DND-41 (cell line): Measurements from ENCODE around the gene BIRC2.
A peak's percentile ranks its signal among the peaks of the same experiment; 100 is the strongest.

Experiments
- ATAC-seq: fragments of 200-7000 bp; cut with Tn5 transposase; 3 replicates; pipeline ENCODE4 v1.9.1; 2021; ENCODE audit warnings: low read depth; ENCODE audit not compliant: insufficient read depth
- DNase-seq: peaks from one replicate; pipeline ENCODE4 v3.0.0-alpha.2; 2020
- H2AFZ ChIP-seq: 2 replicates; pipeline ENCODE4 v1.6.0; 2012; ENCODE audit warnings: low read depth, low read length
- H3K27ac ChIP-seq: 2 replicates; pipeline ENCODE4 v1.5.1; 2012; ENCODE audit warnings: low read length, inconsistent platforms
- H3K27me3 ChIP-seq: fragments of 200-600 bp; sonication (generic); 2 replicates; pipeline ENCODE4 v1.6.0; 2012; ENCODE audit warnings: low read length, mild to moderate bottlenecking, inconsistent platforms; ENCODE audit not compliant: insufficient read depth, poor library complexity
- H3K36me3 ChIP-seq: 2 replicates; pipeline ENCODE4 v1.5.1; 2012; ENCODE audit warnings: low read length, inconsistent platforms; ENCODE audit not compliant: insufficient read depth
- H3K4me1 ChIP-seq: 2 replicates; pipeline ENCODE4 v1.5.1; 2012; ENCODE audit warnings: mild to moderate bottlenecking, low read length; ENCODE audit not compliant: insufficient read depth
- H3K4me2 ChIP-seq: 2 replicates; pipeline ENCODE4 v1.6.0; 2012; ENCODE audit warnings: mild to moderate bottlenecking, moderate library complexity, low read length, inconsistent platforms; ENCODE audit not compliant: insufficient read depth
- H3K4me3 ChIP-seq, 2 experiments: fragments of 200-600 bp in 1 of 2; shearing (Covaris generic) in 1 of 2; 2 replicates each; pipeline ENCODE4 v1.5.1; 2012 to 2016; ENCODE audit warnings: inconsistent platforms in 2 of 2, low read length in 2 of 2, mild to moderate bottlenecking in 2 of 2, low read depth in 1 of 2, moderate library complexity in 1 of 2
- H3K79me2 ChIP-seq: 2 replicates; pipeline ENCODE4 v1.6.0; 2012; ENCODE audit warnings: low read length, inconsistent platforms; ENCODE audit not compliant: insufficient read depth
- H3K9ac ChIP-seq: 2 replicates; pipeline ENCODE4 v1.6.0; 2012; ENCODE audit warnings: low read depth, mild to moderate bottlenecking, inconsistent platforms, low read length, moderate library complexity
- H3K9me3 ChIP-seq: 2 replicates; pipeline ENCODE4 v1.5.1; 2012; ENCODE audit warnings: low read length, moderate library complexity, mild to moderate bottlenecking, inconsistent platforms; ENCODE audit not compliant: insufficient read depth, severe bottlenecking
- H4K20me1 ChIP-seq: 2 replicates; pipeline ENCODE4 v1.6.0; 2012; ENCODE audit warnings: low read length; ENCODE audit not compliant: insufficient read depth
- EZH2 ChIP-seq: IDR thresholded peaks from 3 replicates; pipeline ENCODE4 v1.6.1; 2012; ENCODE audit warnings: borderline replicate concordance, low read depth, mild to moderate bottlenecking, moderate library complexity, low read length, inconsistent platforms; ENCODE audit not compliant: severe bottlenecking
- TF ChIP-seq, protein P1 (sequence below): IDR thresholded peaks from 2 replicates; pipeline ENCODE4 v1.5.1; 2012; ENCODE audit warnings: borderline replicate concordance, low read length, moderate library complexity, mild to moderate bottlenecking; ENCODE audit not compliant: poor library complexity, severe bottlenecking; ENCODE audit errors: extremely low read depth

Gene BIRC2

DNA sequence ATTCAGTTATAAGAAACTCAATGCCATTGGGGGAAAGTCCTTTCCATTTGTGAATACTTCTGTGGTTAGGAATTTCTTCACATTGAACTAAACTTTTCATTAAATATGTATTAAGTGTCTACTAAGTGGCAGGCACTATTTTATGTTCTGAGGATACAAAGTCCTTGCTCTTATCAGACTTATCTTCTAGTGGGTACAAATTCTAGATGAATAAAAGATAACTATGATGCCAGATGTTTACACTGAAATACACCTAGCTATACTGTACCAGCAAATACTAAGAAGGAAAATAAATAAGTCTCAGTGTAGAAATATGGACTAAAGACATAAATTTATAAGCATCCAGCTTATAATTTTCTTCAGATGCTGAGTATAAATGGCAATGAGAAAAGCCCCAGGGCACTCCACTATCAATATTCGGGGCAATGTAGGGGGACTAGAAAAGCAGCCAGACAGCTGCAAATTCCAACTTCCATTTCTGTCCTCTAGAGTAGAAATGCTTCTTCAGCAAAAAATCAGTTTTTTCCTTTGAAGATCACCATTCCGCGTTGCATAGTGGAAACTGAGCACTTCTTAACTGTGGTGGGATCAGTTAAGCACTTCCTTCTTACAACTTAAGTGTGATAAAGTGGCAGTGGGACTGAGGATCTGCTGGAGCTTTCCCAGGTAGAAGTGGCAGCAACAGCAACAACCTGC lies 41.5 kb upstream of the BIRC2 start:
- H3K4me3 ChIP-seq = peak overlapping the region in 1 of 2 experiments; percentile 11; a peak in 2 of 4 replicates
- H3K9me3 ChIP-seq = peaks cover 10% of the 10 kb centered on the region
- H4K20me1 ChIP-seq = no peaks in the 10 kb centered on the region
- peak overlapping the region; percentile 31 for H3K9ac ChIP-seq
- no peaks in the 10 kb centered on the region for H3K79me2 ChIP-seq
- H3K27me3 ChIP-seq = no peaks in the 10 kb centered on the region
- peak; percentile 35 for DNase-seq
- peak overlapping the region; percentile 82 for H3K27ac ChIP-seq
- H2AFZ ChIP-seq = peak overlapping the region; percentile 35
- H3K36me3 ChIP-seq = no peaks in the 10 kb centered on the region
- TF ChIP-seq, protein P1, sequence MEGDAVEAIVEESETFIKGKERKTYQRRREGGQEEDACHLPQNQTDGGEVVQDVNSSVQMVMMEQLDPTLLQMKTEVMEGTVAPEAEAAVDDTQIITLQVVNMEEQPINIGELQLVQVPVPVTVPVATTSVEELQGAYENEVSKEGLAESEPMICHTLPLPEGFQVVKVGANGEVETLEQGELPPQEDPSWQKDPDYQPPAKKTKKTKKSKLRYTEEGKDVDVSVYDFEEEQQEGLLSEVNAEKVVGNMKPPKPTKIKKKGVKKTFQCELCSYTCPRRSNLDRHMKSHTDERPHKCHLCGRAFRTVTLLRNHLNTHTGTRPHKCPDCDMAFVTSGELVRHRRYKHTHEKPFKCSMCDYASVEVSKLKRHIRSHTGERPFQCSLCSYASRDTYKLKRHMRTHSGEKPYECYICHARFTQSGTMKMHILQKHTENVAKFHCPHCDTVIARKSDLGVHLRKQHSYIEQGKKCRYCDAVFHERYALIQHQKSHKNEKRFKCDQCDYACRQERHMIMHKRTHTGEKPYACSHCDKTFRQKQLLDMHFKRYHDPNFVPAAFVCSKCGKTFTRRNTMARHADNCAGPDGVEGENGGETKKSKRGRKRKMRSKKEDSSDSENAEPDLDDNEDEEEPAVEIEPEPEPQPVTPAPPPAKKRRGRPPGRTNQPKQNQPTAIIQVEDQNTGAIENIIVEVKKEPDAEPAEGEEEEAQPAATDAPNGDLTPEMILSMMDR = no peak
- no peak for TF ChIP-seq EZH2
- H3K4me1 ChIP-seq = peaks cover 53% of the 10 kb centered on the region
- ATAC-seq = peak; percentile 51
- peak overlapping the region; percentile 59 for H3K4me2 ChIP-seq

DNA sequence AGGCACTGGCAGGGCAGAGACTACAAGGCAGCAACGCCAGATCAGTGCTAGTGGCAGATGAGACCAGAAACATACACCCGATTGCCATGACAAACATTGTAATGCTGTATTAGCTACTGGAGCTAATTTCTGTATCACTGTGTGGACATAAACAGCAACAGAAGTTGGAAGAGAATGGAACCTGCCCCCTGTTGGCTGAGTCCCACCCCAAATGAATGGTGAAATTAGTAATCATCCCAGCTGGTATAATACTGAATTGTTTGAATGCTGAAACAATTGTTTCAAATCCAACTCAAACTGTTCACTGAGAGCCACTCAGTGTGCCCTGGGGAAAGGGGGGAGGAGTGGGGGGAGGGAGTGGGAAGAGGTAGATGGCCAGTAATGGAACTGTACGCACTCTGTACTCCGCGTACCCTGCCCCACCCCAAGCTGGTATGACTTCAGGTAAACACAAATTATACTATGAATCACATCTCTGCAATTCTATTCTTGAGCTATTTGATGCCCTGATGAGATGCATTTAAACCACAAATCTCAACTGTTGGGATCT lies 40.9 kb upstream of the BIRC2 start:
- ATAC-seq (peak; percentile 5; the same call in 2 of the 3 replicates), DNase-seq (no peak)
- no peak for TF ChIP-seq EZH2
- TF ChIP-seq, protein P1 = peak; percentile 45
- Histone ChIP-seq H3K27ac (peak overlapping the region; percentile 82), H3K4me1 (peaks cover 53% of the 10 kb centered on the region), H2AFZ (peak overlapping the region; percentile 35), H3K4me3 (peak overlapping the region in 1 of 2 experiments; percentile 11; a peak in 2 of 4 replicates), H3K27me3 (no peaks in the 10 kb centered on the region), H3K79me2 (no peaks in the 10 kb centered on the region), H3K9ac (peak overlapping the region; percentile 31), H3K36me3 (no peaks in the 10 kb centered on the region), H4K20me1 (no peaks in the 10 kb centered on the region), H3K4me2 (peak overlapping the region; percentile 59), H3K9me3 (peaks cover 10% of the 10 kb centered on the region)

DNA sequence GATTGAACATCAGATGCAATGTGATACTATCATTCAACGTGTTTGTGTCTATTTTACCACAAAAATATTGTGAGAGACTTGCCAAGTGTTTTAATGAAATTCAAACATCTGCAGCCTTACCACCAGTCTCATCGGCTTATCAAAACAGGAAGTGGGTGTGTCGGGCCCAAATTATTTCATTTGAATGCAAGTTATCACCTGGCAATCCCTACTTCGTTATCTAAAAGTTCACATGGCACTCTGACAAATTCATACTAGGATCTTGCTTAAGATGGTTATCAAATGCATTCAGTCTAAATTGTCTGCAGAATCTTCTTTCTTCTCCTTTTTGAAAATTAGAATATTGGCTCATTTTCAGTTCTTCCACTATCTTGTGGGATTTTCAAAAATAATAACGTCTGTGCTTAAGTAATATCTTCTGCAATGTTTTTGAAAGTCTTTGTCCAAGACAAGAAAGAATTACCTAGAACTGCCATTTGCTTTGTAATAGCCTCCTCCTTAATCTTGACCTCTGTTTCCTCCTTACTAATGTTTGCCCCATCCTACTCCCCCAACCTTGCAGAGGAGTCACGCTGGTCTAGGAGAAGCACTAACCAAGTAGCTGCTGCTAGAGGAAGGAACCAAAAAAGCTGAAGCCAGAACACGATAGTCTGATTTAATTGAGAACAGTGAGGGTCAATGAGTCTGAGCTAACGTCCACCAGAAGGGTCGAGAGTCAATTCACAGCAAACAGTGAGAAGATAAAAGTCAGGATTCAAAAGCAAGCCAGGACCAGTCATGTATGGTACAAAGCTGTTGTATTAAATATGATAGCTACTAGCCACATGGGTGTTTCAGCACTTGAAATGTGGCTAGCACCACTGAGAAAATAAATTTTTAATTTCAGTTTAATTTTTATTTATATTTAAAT lies 39.9 kb upstream of the BIRC2 start:
- H3K36me3 ChIP-seq = no peaks in the 10 kb centered on the region

More for the DNA sequence above, 39.9 kb upstream of the BIRC2 start:
- TF ChIP-seq, protein P1 = no peak
- TF ChIP-seq EZH2 = no peak
- H4K20me1 ChIP-seq = no peaks in the 10 kb centered on the region
- H3K4me2 ChIP-seq = peak overlapping the region; percentile 59
- H3K27ac ChIP-seq = peak overlapping the region; percentile 82
- peak overlapping the region; percentile 32 for H3K9ac ChIP-seq
- no peaks in the 10 kb centered on the region for H3K27me3 ChIP-seq
- H3K9me3 ChIP-seq = peaks cover 10% of the 10 kb centered on the region
- DNase-seq (peak; percentile 69), ATAC-seq (peak; percentile 77)
- no peaks in the 10 kb centered on the region for H3K79me2 ChIP-seq
- H3K4me1 ChIP-seq = peaks cover 54% of the 10 kb centered on the region
- peak overlapping the region in 1 of 2 experiments; percentile 11; a peak in 2 of 4 replicates for H3K4me3 ChIP-seq
- H2AFZ ChIP-seq = peak overlapping the region; percentile 40; the same call in 1 of the 2 replicates
